Measurements from ENCODE around the gene STK39.
"Not testable (repeated sequence)": the region's sequence is repeated elsewhere in the genome, so short reads cannot be mapped to it uniquely, and the experiment has no call there.

STK39 gene

DNA sequence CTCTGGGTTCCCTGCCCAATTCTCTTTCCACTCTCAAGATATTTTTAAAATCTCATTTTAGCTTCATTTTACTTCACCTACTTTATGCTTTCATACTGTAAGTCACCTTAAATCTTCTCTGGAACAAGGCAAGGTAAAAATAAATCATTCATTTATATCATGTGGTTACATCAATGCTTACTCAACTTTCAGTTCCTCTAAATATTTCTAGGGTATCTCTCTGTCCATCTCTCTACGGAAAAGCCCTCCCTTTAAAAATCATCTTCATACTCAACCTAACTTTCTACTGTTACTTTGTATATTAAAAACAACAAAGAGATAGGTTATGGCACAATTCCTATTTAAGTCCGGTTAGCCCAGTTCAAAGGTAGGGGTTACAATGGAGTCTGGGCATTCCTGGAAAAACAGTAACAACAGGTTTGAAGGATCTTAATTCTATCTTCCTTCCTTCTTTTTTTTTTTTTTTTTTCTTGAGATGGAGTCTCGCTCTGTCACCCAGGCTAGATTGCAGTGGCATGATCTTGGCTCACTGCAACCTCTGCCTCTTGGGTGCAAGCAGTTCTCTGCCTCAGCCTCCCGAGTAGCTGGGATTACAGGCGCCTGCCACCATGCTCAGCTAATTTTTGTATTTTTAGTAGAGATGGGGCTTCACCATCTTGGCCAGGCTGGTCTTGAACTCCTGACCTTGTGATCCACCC, 205.1 kb downstream of the STK39 start:
- DNase-seq (ENCODE audit: low read depth, low spot score); H3K4me3 ChIP-seq (ENCODE audit: low read length): not testable (repeated sequence)

DNA sequence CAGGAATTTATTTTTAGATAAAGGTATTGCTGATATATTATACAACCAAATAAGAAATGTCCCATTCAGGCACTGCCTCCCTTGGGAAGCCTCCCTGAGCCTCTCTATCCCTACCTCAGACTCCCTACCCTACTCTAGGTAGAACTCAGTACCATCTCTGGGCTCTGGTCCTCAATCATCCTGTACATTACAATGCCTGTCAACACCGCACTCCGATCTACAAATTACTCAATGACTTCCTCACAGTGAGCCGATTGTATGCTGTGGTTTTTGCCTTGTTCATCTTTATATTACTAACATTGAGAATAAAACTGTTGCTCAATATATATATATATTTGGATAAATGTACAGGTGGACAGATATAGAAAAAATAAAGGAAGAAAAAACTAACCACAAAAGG, 207.5 kb downstream of the STK39 start:
- H3K4me3 ChIP-seq (ENCODE audit: low read length) = no peak overlapping the region
- no peak for DNase-seq (ENCODE audit: low read depth, low spot score)

DNA sequence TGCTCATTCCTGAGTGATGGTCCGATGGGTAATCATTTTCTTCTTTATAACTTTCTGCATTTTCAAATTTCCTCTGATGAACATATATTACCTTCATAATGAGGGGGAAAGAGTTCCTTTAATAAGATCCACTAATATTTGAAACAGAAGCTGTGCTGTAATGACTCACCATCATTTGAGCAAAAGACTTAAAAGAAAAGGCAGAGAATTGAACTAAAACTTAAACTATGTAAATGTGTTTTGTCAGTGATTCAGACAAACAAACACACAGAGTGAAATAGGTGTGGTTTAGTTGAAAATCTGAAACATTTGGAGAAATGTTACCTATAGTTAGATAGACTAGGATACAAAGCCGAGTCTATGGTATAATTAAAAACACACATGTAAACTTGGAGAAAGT, 209.6 kb downstream of the STK39 start:
- DNase-seq (ENCODE audit: low read depth, low spot score) = no peak

DNA sequence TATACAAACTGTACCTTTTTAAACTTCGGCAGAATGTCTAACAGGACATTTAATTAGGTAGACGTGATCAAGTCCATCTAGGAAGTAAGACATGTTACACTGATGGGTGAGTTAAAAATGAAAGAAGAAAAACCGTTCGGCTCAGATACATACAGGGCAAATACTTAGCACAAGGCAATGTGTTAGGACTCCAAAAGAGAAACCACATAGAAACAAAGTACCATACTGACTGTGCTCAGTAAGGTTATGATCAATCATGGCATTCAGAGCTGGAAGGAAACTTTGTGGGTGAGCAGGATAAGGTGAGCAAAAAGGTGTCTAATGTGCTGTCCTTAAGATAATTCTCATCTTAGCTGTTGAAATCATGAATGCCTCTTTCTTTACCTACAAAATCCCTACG, 211.9 kb downstream of the STK39 start:
- no peak for DNase-seq (ENCODE audit: low read depth, low spot score)
- no peak overlapping the region for H3K4me3 ChIP-seq (ENCODE audit: low read length)

More for the DNA sequence above, 209.6 kb downstream of the STK39 start:
- H3K4me3 ChIP-seq (ENCODE audit: low read length) = no peak overlapping the region

DNA sequence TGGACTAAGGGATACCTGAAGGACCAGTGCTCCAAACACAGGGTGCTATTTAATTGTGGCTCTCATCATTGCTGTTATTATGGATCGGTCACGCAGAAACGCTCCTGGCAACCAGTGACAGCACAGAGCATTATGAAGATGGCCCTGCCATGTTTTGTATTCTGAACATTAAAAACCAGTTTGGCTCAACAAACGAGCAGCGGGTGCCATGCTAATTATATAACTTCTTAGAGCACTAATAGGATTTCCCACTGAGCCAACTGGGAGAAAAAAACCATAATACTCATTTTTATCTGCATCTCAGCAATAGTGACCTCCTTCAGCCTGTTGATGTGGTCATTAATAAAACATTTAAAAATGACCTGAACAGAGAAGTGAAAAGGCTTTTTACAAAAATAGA, 212.8 kb downstream of the STK39 start:
- H3K4me3 ChIP-seq (ENCODE audit: low read length) = no peak overlapping the region

DNA sequence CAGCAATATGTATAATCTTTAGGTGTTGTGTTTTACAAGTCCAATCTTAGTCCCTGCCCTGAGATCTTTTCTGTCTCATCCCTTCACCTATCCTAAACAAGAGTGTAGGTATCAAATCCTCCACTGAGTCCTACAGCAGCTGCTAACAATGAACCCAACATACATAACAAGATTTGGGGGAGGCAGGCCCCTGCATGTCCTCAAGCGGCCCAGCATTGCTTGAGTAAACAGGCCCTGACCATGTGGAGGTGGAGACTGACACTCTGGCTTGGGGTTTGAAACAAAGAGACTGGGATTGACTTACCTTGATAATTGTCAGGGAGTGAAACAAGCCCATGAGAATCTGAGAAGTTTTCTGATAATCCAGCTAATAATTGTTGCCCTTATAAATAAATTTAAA, 213.4 kb downstream of the STK39 start:
- no peak overlapping the region for H3K4me3 ChIP-seq (ENCODE audit: low read length)
- DNase-seq (ENCODE audit: low read depth, low spot score) = no peak

More for the DNA sequence above, 212.8 kb downstream of the STK39 start:
- DNase-seq (ENCODE audit: low read depth, low spot score) = no peak

DNA sequence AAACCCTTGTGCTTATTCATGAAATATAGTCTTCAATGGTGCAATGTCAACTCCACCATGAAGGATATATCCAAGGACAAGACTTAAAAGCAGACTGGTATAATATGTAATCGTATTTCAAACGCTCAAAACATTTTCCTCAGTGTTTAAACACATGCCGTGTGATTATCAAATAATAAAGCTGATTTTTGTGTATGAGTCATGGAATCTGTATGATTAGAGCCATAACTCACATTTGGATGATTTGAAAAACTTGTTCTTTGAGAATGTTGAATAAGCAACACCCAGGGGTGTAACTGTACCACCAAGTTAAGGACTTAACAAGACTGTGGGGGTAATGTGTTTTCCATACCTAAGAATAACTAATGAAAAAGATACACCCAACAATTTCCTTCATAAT, 215.3 kb downstream of the STK39 start:
- no peak for DNase-seq (ENCODE audit: low read depth, low spot score)
- no peak overlapping the region for H3K4me3 ChIP-seq (ENCODE audit: low read length)

DNA sequence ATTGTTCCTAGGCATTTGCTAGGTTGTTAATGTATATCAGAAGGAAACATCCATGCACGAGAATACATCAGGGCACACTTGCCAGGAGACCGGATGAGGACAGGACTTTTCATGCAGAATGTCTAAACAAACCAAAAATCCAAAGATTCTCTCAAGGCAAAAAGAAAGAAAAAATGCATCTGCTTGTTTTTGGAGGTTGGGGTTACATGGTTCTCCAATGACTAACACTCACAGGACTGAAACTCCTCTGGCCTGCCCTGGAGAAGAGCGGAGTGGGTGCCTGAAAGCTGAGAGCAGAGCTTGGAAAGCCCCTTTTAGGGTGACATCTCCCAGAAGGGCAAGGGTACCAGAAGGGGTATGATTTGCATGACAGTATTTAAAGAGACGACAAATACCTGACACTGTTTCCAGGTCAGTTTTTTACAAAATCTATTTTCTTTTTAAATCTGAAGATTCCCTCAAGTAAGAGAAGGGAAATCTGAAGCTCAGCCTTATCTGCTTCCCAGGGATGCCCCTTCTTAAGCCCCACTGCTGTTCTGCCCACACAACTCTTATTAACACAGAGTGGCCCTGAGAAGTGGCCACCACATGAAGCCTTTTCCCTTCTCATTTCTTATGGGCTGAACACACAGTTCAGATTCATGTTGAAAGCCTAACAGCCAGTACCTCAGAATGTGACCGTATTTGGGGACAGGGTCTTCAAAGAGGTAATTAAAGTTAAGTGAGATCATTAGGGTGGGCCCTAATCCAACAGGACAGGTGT, 216.4 kb downstream of the STK39 start:
- no peak for DNase-seq (ENCODE audit: low read depth, low spot score)

DNA sequence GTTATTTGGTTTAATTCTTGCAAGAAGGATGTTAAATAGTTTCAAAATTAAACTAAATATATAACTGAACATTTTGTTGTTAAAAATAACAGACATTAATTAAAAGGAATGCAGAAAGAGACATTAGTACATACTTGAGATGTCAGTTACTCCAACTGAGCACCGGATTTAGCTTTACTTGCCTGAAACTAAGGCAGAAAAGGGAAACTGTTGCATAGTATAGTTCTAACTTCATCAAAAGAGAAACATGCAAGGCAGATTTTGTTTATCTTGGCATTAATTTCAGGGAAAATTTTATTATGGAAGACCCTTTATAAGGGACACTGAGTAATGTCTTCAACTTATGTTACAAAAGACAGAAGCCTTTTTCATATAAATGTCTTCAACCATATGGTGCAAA, 218.3 kb downstream of the STK39 start:
- no peak overlapping the region for H3K4me3 ChIP-seq (ENCODE audit: low read length)
- DNase-seq (ENCODE audit: low read depth, low spot score) = no peak

More for the DNA sequence above, 216.4 kb downstream of the STK39 start:
- no peak overlapping the region for H3K4me3 ChIP-seq (ENCODE audit: low read length)

DNA sequence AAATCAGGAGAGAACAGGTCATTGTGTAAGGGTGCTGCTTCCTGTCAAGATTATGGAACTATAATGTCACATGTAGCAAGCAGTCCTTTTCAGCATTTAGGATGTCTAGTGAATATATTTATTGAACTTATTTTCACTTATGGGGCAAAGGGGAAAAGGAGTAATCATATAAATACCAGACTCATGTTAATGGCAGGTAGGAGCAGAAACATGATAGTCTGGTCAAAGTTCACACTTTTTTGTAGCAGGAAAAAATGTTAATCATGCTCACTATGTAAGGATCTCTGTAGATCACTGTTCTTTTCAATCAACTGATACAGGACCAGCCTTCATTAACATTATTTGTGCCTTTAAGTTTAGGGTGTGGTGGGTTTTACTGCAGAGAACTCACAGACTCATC, 219.0 kb downstream of the STK39 start:
- no peak for DNase-seq (ENCODE audit: low read depth, low spot score)
- H3K4me3 ChIP-seq (ENCODE audit: low read length) = no peak overlapping the region

DNA sequence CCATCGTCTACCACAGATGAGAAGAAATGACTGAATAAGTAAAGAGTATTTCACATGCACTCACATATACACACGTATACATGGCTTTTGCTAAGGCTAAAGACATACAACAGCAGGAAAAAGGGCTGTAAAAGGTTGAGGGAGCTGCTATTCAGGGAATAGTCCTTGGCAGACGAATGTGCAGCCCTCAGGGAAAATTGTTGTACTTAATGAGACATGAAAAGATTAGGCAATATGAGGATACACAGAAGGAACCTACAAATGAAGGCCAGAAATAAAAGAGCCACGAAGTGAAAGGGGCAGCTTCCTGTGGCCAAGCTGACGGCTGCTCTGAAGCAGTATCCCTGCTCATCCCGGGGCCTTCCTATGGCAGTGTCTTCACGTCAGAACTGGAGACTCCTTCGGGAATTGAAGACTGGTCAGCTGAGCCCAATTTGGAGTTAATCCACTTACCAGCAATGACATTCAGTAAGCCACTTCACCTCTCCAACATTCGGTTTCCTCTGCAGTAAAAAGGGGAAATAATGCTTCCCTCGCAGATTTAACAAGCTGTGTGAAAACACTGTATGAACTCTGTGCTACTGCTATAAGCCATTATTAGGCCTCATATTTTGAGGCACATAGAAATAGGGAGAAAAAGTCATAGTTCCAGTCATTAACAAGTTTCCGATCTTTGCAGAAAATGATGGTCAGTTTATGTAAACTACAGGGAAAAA, 221.8 kb downstream of the STK39 start:
- DNase-seq (ENCODE audit: low read depth, low spot score) = no peak
- no peak overlapping the region for H3K4me3 ChIP-seq (ENCODE audit: low read length)

DNA sequence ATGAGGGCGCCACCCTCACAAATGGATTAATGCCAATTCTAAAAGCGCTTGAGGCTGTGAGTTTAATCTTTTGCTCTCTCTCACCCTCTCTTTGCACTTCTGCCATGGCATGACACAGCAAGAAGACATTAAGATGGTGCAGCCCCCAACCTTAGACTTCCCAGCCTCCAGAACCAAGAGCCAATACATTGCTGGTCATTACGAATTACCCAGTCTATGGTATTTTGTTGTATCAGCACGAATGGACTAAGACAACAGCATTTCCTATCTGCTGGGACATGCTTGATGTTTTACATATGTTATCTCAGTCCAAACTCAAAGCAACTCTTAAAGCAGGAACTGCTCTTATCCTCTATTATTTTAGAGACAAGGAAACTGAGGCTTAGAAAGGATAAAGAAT, 222.9 kb downstream of the STK39 start:
- no peak overlapping the region for H3K4me3 ChIP-seq (ENCODE audit: low read length)
- no peak for DNase-seq (ENCODE audit: low read depth, low spot score)

DNA sequence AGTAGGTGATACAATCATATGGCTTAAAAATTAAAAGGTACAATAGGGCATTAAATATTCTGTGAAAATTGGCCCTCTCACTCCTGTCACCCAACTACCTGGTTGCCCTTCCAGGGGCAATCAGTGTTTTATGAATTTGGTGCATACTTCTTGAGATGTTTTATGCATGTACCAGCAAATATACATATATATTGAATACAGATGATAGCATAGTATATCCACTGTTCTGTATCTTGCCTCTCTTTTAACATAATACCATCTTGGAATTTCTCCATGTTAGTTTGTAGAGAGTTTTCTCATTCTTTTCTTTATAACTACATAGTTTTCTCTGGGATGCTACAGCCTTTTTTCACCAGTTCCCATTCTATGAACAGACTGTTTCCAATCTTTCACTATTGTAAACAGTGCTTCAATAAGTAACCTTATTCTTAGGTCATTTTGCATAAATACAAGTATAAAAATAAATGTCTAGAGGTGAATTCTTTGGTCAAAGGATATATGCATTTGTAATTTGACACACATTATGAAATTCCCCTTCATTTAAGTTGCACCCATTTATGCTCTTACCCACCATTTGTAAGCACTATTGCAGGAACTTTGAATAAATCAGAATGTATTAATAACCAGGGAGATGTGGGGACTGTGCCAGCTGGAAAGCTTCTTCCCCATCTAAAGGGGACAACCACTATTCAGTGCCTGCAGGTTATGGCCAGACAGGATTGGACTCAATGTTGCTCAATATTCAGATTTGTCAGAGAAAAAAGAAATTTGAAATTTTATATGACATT, 225.4 kb downstream of the STK39 start:
- DNase-seq (ENCODE audit: low read depth, low spot score) = no peak
- no peak overlapping the region for H3K4me3 ChIP-seq (ENCODE audit: low read length)

DNA sequence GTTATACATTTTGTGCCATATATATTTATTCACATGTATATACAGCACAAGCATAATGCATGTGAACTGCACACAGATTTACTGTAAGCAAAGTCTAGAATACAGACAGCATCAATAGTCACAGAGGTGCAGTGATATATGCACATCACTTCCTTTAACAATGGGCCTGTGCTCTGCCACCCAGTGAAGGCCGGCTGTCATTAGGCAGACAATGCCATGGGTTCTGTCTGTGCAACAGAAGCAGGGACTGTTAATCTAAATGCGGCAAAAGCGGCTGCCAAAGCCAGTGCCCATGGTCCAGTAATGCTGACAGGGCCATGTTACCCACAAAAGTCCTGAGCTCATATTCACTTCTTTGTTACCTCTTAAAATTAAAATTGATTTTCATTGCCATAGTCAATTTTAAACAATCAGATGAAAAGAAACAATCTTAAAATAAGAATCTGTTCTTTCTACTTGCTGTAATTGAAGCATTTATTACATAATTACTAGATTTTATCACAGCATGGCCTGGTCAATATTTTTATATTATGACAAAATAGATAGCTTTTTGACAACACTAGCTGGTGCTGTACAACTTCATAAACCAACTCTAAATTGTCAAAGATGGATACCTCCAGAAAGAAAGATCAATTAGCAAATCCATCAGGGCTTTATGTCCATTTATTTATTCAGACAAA, 232.0 kb downstream of the STK39 start:
- DNase-seq (ENCODE audit: low read depth, low spot score) = no peak
- H3K4me3 ChIP-seq (ENCODE audit: low read length) = no peak overlapping the region

DNA sequence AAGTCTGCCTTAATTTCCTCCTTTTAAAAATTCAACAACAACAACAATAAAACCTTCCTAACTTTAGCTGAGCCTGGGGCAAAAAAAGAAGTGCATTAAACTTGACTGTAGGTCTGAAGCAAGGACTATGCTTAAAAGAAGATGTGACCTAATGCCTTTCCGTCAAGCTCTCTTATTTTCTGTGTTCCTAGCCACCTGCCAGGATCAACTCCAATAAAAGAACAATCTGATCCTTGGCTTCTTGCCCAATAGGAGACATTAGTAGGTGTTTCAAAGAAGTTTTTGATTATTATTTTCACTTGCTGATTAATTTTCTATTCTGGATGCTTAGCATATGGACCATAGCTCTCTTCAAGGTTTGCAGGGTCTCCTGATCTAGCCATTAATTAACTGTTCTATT, 237.5 kb downstream of the STK39 start:
- no peak overlapping the region for H3K4me3 ChIP-seq (ENCODE audit: low read length)
- no peak for DNase-seq (ENCODE audit: low read depth, low spot score)

DNA sequence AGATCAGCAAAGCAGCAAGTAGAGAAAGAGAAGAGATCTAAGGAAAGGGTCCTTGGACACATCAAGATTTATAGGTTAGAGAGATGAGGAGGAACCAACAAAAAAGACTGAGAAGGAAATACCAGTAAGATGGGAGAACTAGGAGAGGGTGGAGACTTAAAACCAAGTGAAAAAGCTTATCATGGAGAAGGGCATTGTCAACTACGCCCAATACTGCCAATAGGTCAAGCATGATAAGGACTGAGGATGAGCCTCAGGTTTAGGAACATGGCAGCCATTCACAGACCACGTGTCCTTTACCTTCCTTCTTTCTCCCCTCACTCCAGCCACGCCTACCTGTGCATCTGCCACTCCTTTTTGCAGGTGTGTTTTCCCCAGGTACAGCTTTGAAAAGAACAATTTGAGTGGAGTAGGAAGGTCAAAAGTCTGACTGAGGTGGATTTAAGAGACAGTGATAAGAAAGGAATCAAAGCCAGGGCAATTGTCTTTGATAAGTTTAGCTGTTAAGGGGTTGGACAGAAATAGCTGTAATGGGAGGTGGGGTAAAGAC, 238.7 kb downstream of the STK39 start:
- DNase-seq (ENCODE audit: low read depth, low spot score) = no peak
- H3K4me3 ChIP-seq (ENCODE audit: low read length) = no peak overlapping the region

DNA sequence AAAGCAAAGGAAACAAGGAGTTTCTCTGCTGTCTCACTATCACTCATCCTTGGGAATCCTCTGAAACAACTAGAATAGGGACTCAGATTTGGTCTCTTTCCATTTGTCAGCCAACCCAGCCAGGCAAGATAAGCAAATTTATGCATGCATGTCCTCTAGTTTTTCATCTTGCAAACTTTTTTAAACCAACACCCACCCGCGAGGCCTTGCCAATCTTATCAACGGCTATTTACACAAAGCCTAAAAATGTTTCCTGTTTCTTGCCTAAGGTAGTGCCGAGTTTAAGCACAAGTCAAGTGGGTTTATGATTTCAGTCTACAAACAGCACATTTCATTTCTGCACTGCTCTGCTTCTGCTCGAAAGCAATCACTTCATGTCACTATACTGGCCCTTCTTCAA, 240.9 kb downstream of the STK39 start:
- no peak for DNase-seq (ENCODE audit: low read depth, low spot score)
- H3K4me3 ChIP-seq (ENCODE audit: low read length) = no peak overlapping the region

DNA sequence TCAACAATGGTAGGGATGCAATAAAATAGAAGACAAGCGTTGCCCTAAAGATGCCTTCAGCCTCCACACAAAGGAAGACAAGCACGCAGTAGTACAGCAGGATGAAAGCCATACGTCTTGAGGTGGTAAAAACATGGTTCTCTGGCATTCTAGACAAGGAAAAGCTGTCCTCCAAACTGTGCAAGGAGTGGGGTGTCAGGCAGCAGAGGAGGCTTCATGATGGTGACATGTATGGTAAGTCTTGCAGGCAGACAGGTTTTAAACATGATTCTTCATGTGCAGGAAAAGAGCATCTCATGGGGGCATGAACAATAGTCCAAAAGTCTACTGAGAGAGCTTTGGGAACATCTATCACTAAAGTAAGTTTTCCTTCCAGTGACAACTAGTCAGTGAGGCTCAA, 241.8 kb downstream of the STK39 start:
- no peak for DNase-seq (ENCODE audit: low read depth, low spot score)
- H3K4me3 ChIP-seq (ENCODE audit: low read length) = no peak overlapping the region

DNA sequence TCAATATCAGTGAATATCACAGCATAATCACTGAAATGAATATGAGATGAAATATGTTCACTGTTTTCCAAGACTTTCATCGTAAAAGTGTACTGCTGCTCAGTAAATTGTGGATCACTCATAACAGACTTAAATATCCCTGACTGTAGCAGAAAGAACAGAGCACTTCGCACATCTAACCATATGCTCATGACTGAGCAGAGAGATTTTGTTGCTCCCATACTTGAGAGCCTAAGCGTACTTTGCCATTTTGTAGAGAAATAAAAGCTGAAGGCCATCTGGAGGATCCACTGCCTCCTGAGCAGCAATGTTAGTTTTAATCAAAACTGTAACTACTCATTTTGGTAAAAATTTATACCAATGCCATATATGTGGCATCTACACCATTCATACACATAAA, 243.5 kb downstream of the STK39 start:
- H3K4me3 ChIP-seq (ENCODE audit: low read length) = no peak overlapping the region
- no peak for DNase-seq (ENCODE audit: low read depth, low spot score)
